ENCODE measurements around the gene BCL2.

GRCh38 chr18:63213331-63213900, 106.2 kb downstream of the BCL2 start:
- TF ChIP-seq CTCF (IDR thresholded peaks at IDR 0.05; ENCODE audit: borderline replicate concordance, extremely low read depth, low read length, poor library complexity, severe bottlenecking) (no peak), EZH2 (IDR thresholded peaks at IDR 0.05; ENCODE audit: borderline replicate concordance, low read depth, low read length, severe bottlenecking) (no peak)
